GM23338 (cell line): Measurements from ENCODE around the gene BTG3. TPM values are rescaled to one million over a fixed set of nuclear protein-coding genes. Genes with fewer than 3 reads are reported as not detected.

Experiments used
- ATAC-seq: fragments of 200-7000 bp; cut with Tn5 transposase; 3 replicates; pipeline ENCODE4 v1.9.1; 2020
- DNase-seq: peaks from one replicate; pipeline ENCODE4 v3.0.0-alpha.2; 2015; ENCODE audit warnings: low spot score
- H2AFZ ChIP-seq: fragments of 200-600 bp; sonication (generic); 2 replicates; pipeline ENCODE4 v1.8.0; 2016; ENCODE audit warnings: antibody characterized with exemption, mild to moderate bottlenecking, moderate library complexity
- H3F3A ChIP-seq: fragments of 200-600 bp; sonication (generic); replicated peaks from 2 replicates; pipeline ENCODE4 v1.8.0; 2017; ENCODE audit warnings: antibody characterized with exemption, mixed run types, low read depth
- H3K27ac ChIP-seq: fragments of 200-600 bp; sonication (generic); 2 replicates; pipeline ENCODE4 v1.6.1; 2016; ENCODE audit warnings: low read depth
- H3K27me3 ChIP-seq: fragments of 200-600 bp; sonication (generic); 2 replicates; pipeline ENCODE4 v1.8.0; 2016; ENCODE audit warnings: mild to moderate bottlenecking, mixed run types, moderate library complexity; ENCODE audit not compliant: insufficient read depth
- H3K36me3 ChIP-seq: fragments of 200-600 bp; sonication (generic); 2 replicates; pipeline ENCODE4 v1.8.0; 2016; ENCODE audit warnings: mild to moderate bottlenecking; ENCODE audit not compliant: insufficient read depth
- H3K4me1 ChIP-seq: fragments of 200-600 bp; sonication (generic); 2 replicates; pipeline ENCODE4 v1.8.0; 2016; ENCODE audit warnings: mild to moderate bottlenecking, moderate library complexity; ENCODE audit not compliant: insufficient read depth
- H3K4me2 ChIP-seq: fragments of 200-600 bp; sonication (generic); 2 replicates; pipeline ENCODE4 v1.7.1; 2017; ENCODE audit warnings: mixed run types
- H3K4me3 ChIP-seq: fragments of 200-600 bp; sonication (generic); 2 replicates; pipeline ENCODE4 v1.6.1; 2016; ENCODE audit warnings: mixed run types
- H3K79me2 ChIP-seq: fragments of 200-600 bp; sonication (generic); replicated peaks from 2 replicates; pipeline ENCODE4 v1.8.0; 2017; ENCODE audit warnings: mild to moderate bottlenecking; ENCODE audit not compliant: insufficient read depth
- H3K9me2 ChIP-seq: fragments of 200-600 bp; sonication (generic); 2 replicates; pipeline ENCODE4 v1.8.0; 2017; ENCODE audit not compliant: insufficient read depth
- H4K20me1 ChIP-seq: fragments of 200-600 bp; sonication (generic); replicated peaks from 2 replicates; pipeline ENCODE4 v1.8.0; 2017; ENCODE audit warnings: mild to moderate bottlenecking; ENCODE audit not compliant: insufficient read depth
- H3K27ac Mint-ChIP-seq: 2 replicates; pipeline ENCODE4 v1.8.0; 2020; ENCODE audit warnings: inconsistent platforms, mild to moderate bottlenecking, moderate library complexity, mixed read lengths
- H3K27me3 Mint-ChIP-seq: 3 replicates; pipeline ENCODE4 v1.8.0; 2022; ENCODE audit warnings: low read depth, mild to moderate bottlenecking, moderate library complexity, mixed read lengths, inconsistent platforms; ENCODE audit not compliant: insufficient read depth, poor library complexity
- H3K36me3 Mint-ChIP-seq: 3 replicates; pipeline ENCODE4 v1.8.0; 2021; ENCODE audit warnings: low read depth, mild to moderate bottlenecking, inconsistent platforms, moderate library complexity, mixed read lengths
- H3K4me1 Mint-ChIP-seq: 3 replicates; pipeline ENCODE4 v1.8.0; 2020; ENCODE audit warnings: mild to moderate bottlenecking, inconsistent platforms, mixed read lengths
- H3K4me3 Mint-ChIP-seq: 3 replicates; pipeline ENCODE4 v1.8.0; 2021; ENCODE audit warnings: moderate library complexity, mild to moderate bottlenecking, inconsistent platforms, mixed read lengths
- H3K9me3 Mint-ChIP-seq: 3 replicates; pipeline ENCODE4 v1.8.0; 2020; ENCODE audit warnings: moderate library complexity, mild to moderate bottlenecking, inconsistent platforms, mixed read lengths
- EZH2 ChIP-seq: fragments of 200-600 bp; sonication (generic); IDR thresholded peaks from one replicate; pipeline ENCODE4 v1.8.0; 2017; ENCODE audit warnings: antibody characterized with exemption, mild to moderate bottlenecking, low read depth; ENCODE audit not compliant: unreplicated experiment
- EZH2phosphoT487 ChIP-seq: fragments of 200-600 bp; sonication (generic); IDR thresholded peaks from one replicate; pipeline ENCODE4 v1.8.1; 2018; ENCODE audit warnings: antibody characterized with exemption; ENCODE audit not compliant: unreplicated experiment
- JUNB ChIP-seq: IDR thresholded peaks from one replicate; pipeline ENCODE4 v1.6.1; 2016; ENCODE audit warnings: antibody characterized with exemption; ENCODE audit not compliant: unreplicated experiment
- POLR2AphosphoS5 ChIP-seq: IDR thresholded peaks from 2 replicates; pipeline ENCODE4 v1.6.1; 2016; ENCODE audit warnings: antibody characterized with exemption, low read depth
- ZNF331 ChIP-seq: fragments of 250-450 bp; sonication (Bioruptor Pico); IDR thresholded peaks from 2 replicates; pipeline ENCODE4 v1.5.0; 2020; ENCODE audit warnings: low read depth, mild to moderate bottlenecking, moderate library complexity
- polyA plus RNA-seq: library from polyadenylated mRNA; unstranded; fragments of >200 nt; fragmentation: Nextera tagmentation; extraction: Ambion mirVana; gene quantifications from 2 replicates; pipeline ENCODE4 v1.2.1, GENCODE V29; 2016
- total RNA-seq: library from RNA; depleted of rRNA; stranded (reverse); fragments of >200 nt; shearing (Covaris generic); gene quantifications from 2 replicates; pipeline ENCODE4 v1.2.3, GENCODE V29; 2014
- TF ChIP-seq, protein P1 (sequence below): fragments of 250-450 bp; sonication (Bioruptor Pico); IDR thresholded peaks from 2 replicates; pipeline ENCODE4 v1.5.0; 2020; ENCODE audit warnings: mild to moderate bottlenecking, moderate library complexity

BTG3 gene
- total and polyA plus RNA-seq, 2 experiments from 2014 or later: 24.0 to 43.8 TPM

DNA sequence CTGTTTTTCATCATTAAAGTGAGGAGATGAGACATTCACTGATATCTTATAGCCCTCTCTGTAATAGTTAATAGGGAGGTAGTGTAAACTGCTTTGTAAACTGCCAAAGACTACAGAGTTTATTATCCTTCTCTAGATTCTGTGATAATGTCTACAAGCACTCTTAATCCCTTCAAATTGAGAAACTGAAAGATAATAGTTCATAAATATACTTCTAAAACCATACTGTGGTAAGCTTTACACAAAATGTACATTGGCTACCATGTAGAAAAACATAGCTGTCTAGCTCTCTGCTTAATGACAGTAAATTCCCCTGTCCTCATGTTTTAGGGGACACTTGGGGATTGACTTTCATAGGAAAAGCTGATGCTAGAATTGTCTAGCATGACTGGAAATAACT is 60.3 kb downstream of the BTG3 start:
- DNase-seq (no peak), ATAC-seq (no peak)
- TF ChIP-seq POLR2AphosphoS5 (no peak), JUNB (no peak)
- TF ChIP-seq, protein P1, sequence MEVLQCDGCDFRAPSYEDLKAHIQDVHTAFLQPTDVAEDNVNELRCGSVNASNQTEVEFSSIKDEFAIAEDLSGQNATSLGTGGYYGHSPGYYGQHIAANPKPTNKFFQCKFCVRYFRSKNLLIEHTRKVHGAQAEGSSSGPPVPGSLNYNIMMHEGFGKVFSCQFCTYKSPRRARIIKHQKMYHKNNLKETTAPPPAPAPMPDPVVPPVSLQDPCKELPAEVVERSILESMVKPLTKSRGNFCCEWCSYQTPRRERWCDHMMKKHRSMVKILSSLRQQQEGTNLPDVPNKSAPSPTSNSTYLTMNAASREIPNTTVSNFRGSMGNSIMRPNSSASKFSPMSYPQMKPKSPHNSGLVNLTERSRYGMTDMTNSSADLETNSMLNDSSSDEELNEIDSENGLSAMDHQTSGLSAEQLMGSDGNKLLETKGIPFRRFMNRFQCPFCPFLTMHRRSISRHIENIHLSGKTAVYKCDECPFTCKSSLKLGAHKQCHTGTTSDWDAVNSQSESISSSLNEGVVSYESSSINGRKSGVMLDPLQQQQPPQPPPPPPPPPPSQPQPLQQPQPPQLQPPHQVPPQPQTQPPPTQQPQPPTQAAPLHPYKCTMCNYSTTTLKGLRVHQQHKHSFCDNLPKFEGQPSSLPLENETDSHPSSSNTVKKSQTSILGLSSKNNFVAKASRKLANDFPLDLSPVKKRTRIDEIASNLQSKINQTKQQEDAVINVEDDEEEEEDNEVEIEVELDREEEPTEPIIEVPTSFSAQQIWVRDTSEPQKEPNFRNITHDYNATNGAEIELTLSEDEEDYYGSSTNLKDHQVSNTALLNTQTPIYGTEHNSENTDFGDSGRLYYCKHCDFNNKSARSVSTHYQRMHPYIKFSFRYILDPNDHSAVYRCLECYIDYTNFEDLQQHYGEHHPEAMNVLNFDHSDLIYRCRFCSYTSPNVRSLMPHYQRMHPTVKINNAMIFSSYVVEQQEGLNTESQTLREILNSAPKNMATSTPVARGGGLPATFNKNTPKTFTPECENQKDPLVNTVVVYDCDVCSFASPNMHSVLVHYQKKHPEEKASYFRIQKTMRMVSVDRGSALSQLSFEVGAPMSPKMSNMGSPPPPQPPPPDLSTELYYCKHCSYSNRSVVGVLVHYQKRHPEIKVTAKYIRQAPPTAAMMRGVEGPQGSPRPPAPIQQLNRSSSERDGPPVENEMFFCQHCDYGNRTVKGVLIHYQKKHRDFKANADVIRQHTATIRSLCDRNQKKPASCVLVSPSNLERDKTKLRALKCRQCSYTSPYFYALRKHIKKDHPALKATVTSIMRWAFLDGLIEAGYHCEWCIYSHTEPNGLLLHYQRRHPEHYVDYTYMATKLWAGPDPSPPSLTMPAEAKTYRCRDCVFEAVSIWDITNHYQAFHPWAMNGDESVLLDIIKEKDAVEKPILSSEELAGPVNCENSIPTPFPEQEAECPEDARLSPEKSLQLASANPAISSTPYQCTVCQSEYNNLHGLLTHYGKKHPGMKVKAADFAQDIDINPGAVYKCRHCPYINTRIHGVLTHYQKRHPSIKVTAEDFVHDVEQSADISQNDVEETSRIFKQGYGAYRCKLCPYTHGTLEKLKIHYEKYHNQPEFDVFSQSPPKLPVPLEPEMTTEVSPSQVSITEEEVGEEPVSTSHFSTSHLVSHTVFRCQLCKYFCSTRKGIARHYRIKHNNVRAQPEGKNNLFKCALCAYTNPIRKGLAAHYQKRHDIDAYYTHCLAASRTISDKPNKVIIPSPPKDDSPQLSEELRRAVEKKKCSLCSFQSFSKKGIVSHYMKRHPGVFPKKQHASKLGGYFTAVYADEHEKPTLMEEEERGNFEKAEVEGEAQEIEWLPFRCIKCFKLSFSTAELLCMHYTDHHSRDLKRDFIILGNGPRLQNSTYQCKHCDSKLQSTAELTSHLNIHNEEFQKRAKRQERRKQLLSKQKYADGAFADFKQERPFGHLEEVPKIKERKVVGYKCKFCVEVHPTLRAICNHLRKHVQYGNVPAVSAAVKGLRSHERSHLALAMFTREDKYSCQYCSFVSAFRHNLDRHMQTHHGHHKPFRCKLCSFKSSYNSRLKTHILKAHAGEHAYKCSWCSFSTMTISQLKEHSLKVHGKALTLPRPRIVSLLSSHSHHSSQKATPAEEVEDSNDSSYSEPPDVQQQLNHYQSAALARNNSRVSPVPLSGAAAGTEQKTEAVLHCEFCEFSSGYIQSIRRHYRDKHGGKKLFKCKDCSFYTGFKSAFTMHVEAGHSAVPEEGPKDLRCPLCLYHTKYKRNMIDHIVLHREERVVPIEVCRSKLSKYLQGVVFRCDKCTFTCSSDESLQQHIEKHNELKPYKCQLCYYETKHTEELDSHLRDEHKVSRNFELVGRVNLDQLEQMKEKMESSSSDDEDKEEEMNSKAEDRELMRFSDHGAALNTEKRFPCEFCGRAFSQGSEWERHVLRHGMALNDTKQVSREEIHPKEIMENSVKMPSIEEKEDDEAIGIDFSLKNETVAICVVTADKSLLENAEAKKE (CRISPR knock-in tag): no peak
- Histone ChIP-seq H2AFZ (no peak overlapping the region), H4K20me1 (peaks cover 28% of the 10 kb centered on the region), H3K79me2 (peaks cover 100% of the 10 kb centered on the region), H3K27me3 (no peaks in the 10 kb centered on the region), H3K9me2 (no peaks in the 10 kb centered on the region), H3K4me1 (no peaks in the 10 kb centered on the region), H3K36me3 (peaks cover 20% of the 10 kb centered on the region), H3K4me3 (no peak overlapping the region), H3K4me2 (no peak overlapping the region), H3K27ac (no peak overlapping the region), H3F3A (no peaks in the 10 kb centered on the region)
- H3K36me3 Mint-ChIP-seq: peaks cover 62% of the 10 kb centered on the region
- H3K4me3 Mint-ChIP-seq: no peak overlapping the region
- H3K27me3 Mint-ChIP-seq: peaks cover 2% of the 10 kb centered on the region
- peaks cover 8% of the 10 kb centered on the region; the same call in 2 of the 3 replicates for H3K4me1 Mint-ChIP-seq
- H3K9me3 Mint-ChIP-seq: no peaks in the 10 kb centered on the region
- H3K27ac Mint-ChIP-seq: no peak overlapping the region

DNA sequence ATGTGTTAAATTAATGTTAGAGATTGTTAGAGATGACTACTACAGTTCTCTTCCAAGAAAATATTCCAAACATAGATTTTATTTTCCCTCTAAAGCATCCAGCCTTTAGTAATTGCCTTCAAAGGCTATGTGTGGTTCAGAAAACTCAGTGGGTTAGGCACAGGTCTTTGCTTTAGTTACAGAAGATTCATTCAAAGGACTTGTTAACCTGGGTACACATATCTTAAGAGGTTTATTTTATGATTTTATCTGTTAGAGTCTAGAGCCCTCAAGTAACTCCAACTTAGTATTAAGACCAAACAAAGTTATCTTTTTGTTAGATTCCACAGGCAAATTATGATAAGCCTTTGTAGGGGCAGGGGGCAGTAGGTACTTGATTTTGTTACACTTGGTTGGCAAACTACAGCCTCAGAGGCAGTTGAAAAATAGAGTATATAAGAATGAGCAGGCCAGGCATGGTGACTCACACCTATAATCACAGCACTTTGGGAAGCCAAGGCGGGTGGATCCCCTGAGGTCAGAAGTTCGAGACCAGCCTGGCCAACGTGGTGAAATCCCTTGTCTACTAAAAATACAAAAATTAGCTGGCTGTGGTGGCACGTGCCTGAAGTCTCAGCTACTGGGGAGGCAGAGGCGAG is 61.9 kb downstream of the BTG3 start:
- no peak overlapping the region for H3K4me3 ChIP-seq
- H3K4me1 ChIP-seq: peaks cover 2% of the 10 kb centered on the region; the same call in 1 of the 2 replicates
- no peak overlapping the region for H3K4me2 ChIP-seq
- peaks cover 100% of the 10 kb centered on the region for H3K79me2 ChIP-seq
- Mint-ChIP-seq H3K4me1 (peaks cover 13% of the 10 kb centered on the region; the same call in 2 of the 3 replicates), H3K9me3 (no peaks in the 10 kb centered on the region), H3K27ac (no peak overlapping the region), H3K36me3 (peaks cover 73% of the 10 kb centered on the region), H3K27me3 (peaks cover 3% of the 10 kb centered on the region), H3K4me3 (no peak overlapping the region)
- ATAC-seq: no peak
- TF ChIP-seq ZNF331 (CRISPR knock-in tag) (no peak), EZH2phosphoT487 (no peak), POLR2AphosphoS5 (no peak), EZH2 (no peak)
- no peak overlapping the region for H3K27ac ChIP-seq
- H3K36me3 ChIP-seq: peaks cover 21% of the 10 kb centered on the region
- no peak for DNase-seq
- H2AFZ ChIP-seq: no peak overlapping the region
- no peaks in the 10 kb centered on the region for H3K9me2 ChIP-seq
- H4K20me1 ChIP-seq: peaks cover 39% of the 10 kb centered on the region
- H3F3A ChIP-seq: no peaks in the 10 kb centered on the region
- no peaks in the 10 kb centered on the region for H3K27me3 ChIP-seq
